Measurements from ENCODE around the gene NEK1.

DNA sequence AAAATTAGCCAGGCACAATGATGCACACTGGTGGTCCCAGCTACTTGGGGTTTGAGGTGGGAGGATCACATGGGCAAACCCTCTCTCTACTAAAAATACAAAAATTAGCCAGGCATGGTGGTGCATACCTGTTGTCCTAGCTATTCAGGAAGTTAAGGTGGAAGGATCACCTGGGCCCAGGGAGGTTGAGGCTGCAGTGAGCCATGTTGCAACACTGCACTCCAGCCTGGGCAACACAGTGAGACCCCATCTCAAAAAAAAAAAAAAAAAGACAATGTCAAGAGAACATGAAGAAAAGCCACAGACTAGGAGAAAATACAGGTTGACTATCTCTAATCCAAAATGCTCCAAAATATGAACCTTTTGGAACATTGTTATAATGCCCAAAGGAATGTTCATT, 153.8 kb downstream of the NEK1 start:
- TF ChIP-seq, protein P1, sequence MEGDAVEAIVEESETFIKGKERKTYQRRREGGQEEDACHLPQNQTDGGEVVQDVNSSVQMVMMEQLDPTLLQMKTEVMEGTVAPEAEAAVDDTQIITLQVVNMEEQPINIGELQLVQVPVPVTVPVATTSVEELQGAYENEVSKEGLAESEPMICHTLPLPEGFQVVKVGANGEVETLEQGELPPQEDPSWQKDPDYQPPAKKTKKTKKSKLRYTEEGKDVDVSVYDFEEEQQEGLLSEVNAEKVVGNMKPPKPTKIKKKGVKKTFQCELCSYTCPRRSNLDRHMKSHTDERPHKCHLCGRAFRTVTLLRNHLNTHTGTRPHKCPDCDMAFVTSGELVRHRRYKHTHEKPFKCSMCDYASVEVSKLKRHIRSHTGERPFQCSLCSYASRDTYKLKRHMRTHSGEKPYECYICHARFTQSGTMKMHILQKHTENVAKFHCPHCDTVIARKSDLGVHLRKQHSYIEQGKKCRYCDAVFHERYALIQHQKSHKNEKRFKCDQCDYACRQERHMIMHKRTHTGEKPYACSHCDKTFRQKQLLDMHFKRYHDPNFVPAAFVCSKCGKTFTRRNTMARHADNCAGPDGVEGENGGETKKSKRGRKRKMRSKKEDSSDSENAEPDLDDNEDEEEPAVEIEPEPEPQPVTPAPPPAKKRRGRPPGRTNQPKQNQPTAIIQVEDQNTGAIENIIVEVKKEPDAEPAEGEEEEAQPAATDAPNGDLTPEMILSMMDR (conservative IDR thresholded peaks at IDR 0.05; ENCODE audit: low read depth in 2 of 2) = no peak
- TF ChIP-seq EZH2 (IDR thresholded peaks at IDR 0.05; ENCODE audit: low read depth, unreplicated experiment) (no peak), POLR2AphosphoS5 (IDR thresholded peaks at IDR 0.05; ENCODE audit: low read depth) (no peak), EZH2phosphoT487 (IDR thresholded peaks at IDR 0.05; ENCODE audit: unreplicated experiment) (no peak), CREB1 (CRISPR knock-in tag; IDR thresholded peaks at IDR 0.05; ENCODE audit: low read depth) (no peak), NANOG (IDR thresholded peaks at IDR 0.05; ENCODE audit: borderline replicate concordance) (no peak), ZNF331 (CRISPR knock-in tag; IDR thresholded peaks at IDR 0.05; ENCODE audit: low read depth) (no peak)
- TF ChIP-seq, protein P2, sequence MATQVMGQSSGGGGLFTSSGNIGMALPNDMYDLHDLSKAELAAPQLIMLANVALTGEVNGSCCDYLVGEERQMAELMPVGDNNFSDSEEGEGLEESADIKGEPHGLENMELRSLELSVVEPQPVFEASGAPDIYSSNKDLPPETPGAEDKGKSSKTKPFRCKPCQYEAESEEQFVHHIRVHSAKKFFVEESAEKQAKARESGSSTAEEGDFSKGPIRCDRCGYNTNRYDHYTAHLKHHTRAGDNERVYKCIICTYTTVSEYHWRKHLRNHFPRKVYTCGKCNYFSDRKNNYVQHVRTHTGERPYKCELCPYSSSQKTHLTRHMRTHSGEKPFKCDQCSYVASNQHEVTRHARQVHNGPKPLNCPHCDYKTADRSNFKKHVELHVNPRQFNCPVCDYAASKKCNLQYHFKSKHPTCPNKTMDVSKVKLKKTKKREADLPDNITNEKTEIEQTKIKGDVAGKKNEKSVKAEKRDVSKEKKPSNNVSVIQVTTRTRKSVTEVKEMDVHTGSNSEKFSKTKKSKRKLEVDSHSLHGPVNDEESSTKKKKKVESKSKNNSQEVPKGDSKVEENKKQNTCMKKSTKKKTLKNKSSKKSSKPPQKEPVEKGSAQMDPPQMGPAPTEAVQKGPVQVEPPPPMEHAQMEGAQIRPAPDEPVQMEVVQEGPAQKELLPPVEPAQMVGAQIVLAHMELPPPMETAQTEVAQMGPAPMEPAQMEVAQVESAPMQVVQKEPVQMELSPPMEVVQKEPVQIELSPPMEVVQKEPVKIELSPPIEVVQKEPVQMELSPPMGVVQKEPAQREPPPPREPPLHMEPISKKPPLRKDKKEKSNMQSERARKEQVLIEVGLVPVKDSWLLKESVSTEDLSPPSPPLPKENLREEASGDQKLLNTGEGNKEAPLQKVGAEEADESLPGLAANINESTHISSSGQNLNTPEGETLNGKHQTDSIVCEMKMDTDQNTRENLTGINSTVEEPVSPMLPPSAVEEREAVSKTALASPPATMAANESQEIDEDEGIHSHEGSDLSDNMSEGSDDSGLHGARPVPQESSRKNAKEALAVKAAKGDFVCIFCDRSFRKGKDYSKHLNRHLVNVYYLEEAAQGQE (IDR thresholded peaks at IDR 0.05; ENCODE audit: unreplicated experiment) = no peak
- TF ChIP-seq, protein P3, sequence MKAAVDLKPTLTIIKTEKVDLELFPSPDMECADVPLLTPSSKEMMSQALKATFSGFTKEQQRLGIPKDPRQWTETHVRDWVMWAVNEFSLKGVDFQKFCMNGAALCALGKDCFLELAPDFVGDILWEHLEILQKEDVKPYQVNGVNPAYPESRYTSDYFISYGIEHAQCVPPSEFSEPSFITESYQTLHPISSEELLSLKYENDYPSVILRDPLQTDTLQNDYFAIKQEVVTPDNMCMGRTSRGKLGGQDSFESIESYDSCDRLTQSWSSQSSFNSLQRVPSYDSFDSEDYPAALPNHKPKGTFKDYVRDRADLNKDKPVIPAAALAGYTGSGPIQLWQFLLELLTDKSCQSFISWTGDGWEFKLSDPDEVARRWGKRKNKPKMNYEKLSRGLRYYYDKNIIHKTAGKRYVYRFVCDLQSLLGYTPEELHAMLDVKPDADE (IDR thresholded peaks at IDR 0.05) = no peak
